ENCODE data around the gene ZNF18. TPM values are rescaled to one million over a fixed set of nuclear protein-coding genes. Genes with fewer than 3 reads are reported as not detected.

ZNF18 gene, protein sequence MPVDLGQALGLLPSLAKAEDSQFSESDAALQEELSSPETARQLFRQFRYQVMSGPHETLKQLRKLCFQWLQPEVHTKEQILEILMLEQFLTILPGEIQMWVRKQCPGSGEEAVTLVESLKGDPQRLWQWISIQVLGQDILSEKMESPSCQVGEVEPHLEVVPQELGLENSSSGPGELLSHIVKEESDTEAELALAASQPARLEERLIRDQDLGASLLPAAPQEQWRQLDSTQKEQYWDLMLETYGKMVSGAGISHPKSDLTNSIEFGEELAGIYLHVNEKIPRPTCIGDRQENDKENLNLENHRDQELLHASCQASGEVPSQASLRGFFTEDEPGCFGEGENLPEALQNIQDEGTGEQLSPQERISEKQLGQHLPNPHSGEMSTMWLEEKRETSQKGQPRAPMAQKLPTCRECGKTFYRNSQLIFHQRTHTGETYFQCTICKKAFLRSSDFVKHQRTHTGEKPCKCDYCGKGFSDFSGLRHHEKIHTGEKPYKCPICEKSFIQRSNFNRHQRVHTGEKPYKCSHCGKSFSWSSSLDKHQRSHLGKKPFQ
- total RNA-seq: 9.7 and 10.6 TPM in 2 replicates

DNA sequence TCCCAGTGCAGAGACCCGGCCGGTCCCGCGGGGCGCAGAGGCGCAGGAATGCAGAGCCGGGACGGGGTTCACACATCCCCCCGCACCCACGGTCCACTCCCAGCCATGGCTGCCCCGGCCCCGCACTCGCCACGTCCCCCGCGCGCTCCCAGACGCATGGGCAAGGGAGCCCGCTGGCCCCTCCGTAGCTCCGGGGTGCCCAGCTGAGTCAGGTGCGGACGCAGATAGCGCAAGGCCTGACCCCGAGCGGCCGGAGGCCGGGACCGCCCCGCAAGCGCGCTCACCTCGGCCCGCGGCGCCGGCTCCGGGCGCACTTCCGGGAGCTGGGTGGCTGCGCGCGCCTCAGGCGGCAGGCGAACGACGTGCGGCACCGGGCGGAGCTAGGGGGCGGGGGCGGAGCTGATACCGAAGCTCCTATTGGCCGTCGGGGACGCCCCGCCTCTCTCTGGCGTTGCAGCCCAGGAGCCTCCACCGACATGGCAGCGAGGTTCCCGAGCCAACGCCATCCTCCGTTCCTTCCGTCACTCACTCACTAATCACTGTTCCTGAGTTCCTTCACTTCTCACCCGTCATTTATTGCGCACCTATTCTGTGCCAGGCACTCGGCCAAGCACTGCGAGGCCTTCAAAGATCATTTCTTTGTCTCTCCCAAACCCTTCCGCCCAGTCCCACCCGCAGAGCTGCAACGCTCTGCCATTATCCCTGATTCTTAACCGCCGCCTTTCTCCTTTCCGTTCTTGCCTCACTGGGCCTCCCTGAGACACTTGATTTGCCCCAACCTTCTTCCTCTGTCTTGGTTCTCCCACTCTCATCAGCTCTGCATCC lies at the start of gene ZNF18:
TSS of gene ZNF18 (minus strand) at position 329 of the 825 bp plus-strand sequence. CDS start 4,646 bp downstream, outside the sequence.
- DNase-seq (ENCODE audit: low read depth): peak; percentile 80

- DNase-seq (ENCODE audit: low read depth): no peak
These were observed 49.5 kb upstream of the ZNF18 start for GRCh38 chr17:12046786-12047185.

GRCh38 chr17:12043702-12044101 lies 46.4 kb upstream of the ZNF18 start:
- DNase-seq (ENCODE audit: low read depth): no peak

DNA sequence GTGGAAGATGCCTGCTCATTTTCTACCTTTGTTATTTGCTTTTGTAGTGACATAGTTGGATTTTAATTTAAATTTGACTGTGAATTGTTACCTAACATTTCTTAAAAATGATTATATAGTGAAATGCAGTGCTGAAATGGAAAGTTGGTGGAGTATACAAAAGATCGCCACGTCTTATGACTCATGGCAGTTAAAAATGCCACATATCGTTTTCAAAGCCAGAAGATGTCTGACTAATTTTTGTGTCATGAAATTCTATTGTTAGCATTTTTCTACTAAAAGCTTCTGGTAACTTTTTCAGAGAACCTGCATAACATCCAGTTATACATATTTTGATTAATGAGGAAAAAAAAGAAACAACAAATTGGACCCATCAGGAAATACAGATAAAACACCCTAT lies 44.0 kb upstream of the ZNF18 start:
- DNase-seq (ENCODE audit: low read depth): peak; percentile 74

DNA sequence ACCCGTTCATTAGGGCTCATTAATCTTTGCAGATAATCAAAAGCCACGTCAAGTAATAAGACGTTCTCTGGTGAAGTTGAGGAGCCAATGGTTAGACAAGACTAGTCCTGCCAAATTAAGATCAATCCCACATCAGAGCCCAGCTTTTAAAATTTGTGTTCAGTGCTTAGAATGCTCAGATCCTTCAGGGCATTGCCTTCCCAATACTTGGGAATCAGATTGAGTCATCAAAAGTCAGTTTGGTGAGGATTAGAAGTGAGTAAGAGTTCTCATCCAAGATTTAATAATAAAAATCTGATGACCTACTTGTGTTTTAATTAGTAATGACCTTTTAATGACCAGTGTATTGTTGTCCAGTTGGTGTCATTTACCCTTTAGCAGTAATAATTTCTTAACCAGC lies 43.2 kb upstream of the ZNF18 start:
- DNase-seq (ENCODE audit: low read depth): peak; percentile 38

DNA sequence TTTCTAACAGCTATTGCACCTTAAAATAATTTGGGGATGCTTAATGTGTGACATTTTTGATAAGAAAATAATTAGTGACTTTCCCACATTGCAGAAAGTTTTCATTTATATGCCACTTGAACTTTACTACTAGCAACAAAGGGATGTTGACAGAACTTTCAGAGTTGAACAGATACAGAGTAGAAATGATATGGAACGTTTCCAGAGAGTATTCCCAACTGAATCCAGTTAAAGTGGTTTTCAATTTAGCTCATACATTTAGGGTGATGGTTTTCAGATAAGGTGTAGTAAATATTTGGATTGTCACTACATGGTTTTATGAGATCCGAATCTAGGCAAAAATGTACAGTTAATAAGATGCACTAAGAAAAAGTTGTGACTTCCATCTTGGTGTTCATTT lies 40.7 kb upstream of the ZNF18 start:
- no peak for DNase-seq (ENCODE audit: low read depth)

GRCh38 chr17:12035673-12036072 lies 38.4 kb upstream of the ZNF18 start:
- DNase-seq (ENCODE audit: low read depth): no peak

GRCh38 chr17:12034538-12034937 lies 37.3 kb upstream of the ZNF18 start:
- no peak for DNase-seq (ENCODE audit: low read depth)

DNA sequence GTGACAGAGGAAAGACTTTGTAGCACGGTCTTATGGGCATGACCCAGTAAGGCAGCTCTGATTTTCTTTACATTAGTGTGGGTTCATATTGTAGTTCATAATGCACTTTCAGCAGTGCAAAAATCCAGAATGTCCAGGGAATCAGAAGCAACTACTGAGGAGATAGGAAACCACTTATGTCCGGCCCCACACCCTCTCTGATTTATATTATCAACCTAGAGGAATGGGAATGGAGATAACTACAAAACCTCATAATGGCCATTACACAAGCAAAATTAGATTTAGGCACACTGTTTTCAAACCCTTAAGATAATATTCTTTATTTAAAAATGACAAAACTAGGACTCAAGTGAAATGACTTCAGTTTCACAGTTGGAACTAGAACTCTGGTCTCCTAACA lies 31.3 kb upstream of the ZNF18 start:
- DNase-seq (ENCODE audit: low read depth): no peak

DNA sequence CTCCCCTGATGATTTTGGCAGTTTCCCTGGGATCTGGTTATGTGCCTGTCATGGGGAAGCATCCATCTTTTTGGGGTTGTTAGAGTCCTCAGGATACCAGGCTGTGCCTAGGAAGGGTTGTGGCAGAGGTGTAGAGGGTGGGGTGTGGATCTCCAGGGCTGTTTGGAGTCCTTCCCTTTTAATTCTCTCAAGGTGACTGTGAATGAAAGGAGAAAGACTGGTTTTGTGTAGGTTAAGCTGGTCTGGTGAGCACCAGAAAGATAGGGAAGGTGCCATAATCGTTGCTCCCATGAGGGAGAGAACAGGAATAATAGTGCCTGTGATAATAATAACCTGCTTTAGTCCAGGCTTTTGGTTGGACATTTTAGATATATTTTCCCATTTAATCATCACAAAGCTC lies 30.4 kb upstream of the ZNF18 start:
- no peak for DNase-seq (ENCODE audit: low read depth)

DNA sequence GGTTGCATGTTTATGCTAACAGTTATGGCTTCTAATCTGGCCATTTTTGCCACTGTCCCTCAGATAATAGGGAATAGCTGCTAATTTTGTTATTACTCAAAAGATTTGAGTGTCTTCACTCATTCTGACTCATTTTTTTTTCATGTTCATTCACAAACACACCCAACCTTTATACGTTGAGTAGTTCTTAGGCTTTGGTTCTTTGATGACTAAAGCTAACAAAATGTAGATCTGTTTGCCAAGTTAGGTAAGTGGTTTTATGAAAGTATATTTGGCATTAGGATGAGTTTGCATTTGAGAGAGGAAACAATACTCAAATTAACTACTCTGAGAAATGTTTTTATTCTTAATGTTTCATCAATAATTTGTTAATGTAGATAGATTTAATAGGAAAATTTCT lies 27.1 kb upstream of the ZNF18 start:
- DNase-seq (ENCODE audit: low read depth): peak; percentile 94

DNA sequence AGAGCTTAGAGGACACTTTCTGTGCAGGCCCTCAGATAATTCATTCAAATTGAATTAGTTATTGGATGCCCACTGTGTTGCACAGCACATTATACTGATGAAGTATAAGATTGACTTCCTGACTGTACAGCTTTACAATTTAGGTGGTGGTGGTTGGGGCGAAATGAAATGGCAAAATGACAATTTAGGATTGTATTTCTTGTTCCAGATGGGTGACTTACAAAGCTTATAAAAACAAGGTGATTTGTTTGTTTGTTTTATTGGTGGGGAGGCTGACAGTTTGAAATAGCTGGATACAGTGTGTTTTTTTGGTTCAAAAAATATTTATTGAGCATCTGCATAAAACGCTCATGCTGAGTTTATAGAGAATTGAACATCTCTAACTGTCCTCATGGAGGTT lies 25.0 kb upstream of the ZNF18 start:
- no peak for DNase-seq (ENCODE audit: low read depth)

DNA sequence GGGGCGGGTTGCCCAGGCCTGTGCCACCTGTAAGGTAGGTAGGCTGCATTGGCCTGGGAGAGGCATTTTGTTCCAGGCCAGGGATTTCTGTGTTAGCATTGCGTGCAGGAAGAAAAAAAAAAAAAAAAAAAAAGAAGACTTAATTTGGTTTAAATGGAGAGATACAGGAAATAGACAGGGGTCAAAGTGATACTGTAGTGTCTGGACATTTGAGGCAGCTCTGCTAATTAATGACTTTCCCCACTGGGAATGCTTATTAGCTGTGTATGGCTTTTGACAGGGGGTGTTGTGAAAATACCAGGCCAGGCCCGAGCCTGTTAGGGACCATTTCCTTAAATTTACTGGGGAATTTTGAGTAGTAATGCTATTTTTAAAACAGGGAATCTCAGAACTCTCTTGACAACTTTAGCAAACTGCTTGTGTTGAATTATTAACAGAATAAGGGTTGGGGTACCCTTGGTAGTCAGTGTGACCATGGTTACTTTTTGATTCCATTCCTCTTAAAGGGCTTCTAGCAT lies 24.4 kb upstream of the ZNF18 start:
- no peak for DNase-seq (ENCODE audit: low read depth)

GRCh38 chr17:12020642-12021622 lies 23.7 kb upstream of the ZNF18 start, which contains the start of gene MAP2K4:
Gene MAP2K4, plus strand, starts transcription at chr17:12020877. Its CDS starts 10 bp downstream, at chr17:12020887.
- peak; percentile 44 for DNase-seq (ENCODE audit: low read depth)

DNA sequence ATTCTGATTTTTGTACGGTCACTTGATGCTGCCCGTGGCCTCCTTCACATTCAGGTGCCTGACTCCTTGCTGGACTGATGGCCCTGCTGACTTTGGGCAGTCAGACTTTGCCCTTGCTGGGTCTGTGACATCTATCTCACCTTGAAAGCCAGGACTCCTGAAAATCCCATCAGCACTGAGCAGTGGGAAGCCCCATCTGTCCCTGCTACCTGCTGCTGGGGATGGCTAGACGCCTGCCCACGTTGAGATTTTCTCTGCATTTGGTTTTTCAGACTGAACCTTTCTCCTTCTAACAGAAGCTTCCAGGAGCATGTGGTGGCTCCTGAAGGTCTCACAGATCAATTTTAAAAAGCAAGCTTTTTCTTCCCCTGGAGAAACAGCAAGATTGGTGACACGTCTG lies 10.2 kb upstream of the ZNF18 start:
- DNase-seq (ENCODE audit: low read depth): no peak

DNA sequence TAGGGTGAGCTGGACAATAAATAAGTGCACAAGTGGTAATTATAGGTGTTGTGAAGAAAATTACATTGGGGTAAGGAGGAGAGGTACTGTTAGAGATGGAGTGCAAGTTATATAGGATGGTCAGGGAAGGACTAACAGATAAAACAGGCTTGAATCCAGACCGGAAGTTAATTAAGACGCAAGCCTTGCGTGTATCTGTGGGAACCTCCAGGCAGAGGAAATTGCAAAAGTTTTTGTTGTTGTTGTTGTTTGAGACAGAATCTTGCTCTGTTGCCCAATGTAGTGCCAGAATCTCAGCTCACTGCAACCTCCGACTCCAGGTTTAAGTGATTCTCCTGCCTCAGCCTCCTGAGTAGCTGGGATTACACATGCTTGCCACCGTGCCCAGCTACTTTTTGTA lies 2.4 kb upstream of the ZNF18 start:
- no peak for DNase-seq (ENCODE audit: low read depth)

DNA sequence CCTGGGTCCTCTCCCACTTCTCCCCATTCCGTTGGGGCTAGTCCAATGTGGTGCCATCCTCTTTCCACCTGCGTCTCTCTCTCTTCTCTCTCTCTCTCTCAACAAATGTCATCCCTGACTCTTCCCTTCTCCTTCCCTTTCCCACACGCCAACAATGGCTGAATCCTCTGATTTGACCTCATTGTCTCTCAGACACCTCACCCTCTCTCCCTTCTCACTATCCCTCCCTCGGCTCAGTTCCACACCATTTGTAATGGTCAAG lies 628 bp upstream of the ZNF18 start:
- no peak for DNase-seq (ENCODE audit: low read depth)

GRCh38 chr17:11996722-11997146 lies 541 bp downstream of the ZNF18 start:
- peak; percentile 32 for DNase-seq (ENCODE audit: low read depth)

DNA sequence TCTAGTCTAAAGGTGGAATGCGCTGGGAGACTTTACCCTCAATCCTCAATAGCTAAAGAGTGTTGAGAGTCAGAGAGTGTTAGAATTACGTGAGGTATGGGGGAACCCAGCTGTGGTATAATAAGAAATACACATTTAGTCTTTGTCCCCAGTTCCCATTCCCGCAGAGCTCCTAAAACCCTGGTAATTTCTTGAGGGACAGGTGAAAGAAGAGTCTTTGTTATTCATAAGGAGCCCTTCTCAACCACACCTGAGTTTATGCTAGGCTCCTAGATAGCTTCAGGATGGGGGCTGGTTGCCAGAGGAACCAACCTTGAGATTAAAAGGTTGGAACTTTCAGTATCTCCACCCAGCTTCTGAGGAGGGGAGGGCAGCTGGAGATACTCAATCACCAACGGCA lies 5.8 kb downstream of the ZNF18 start:
- DNase-seq (ENCODE audit: low read depth): no peak

GRCh38 chr17:11990363-11990983 lies 6.8 kb downstream of the ZNF18 start:
- no peak for DNase-seq (ENCODE audit: low read depth)

GRCh38 chr17:11986942-11987329 lies 10.3 kb downstream of the ZNF18 start:
- DNase-seq (ENCODE audit: low read depth): peak; percentile 62

Data from renal cortical epithelial cell (primary cell).